ENCODE results near the gene KRT35.

The KRT35 gene

GRCh38 chr17:41481036-41481435 is at the start of gene KRT35:
Gene KRT35, minus strand, starts transcription at chr17:41481151. Its CDS starts 54 bp downstream, at chr17:41481097.
- Histone ChIP-seq H3K9ac (ENCODE audit: low read depth, low read length) (no peak within 1 kb of the TSS), H3K9me3 (ENCODE audit: control insufficient read depth, insufficient read depth, low read length) (no peaks in the 10 kb centered on the region), H3K36me3 (ENCODE audit: control insufficient read depth, insufficient read depth, low read length) (no peaks in the 10 kb centered on the region), H3K4me3 (ENCODE audit: low read depth, low read length) (no peak within 1 kb of the TSS), H3K27ac (ENCODE audit: low read depth, low read length) (no peak within 1 kb of the TSS), H3K27me3 (ENCODE audit: control insufficient read depth, insufficient read depth, low read length) (no peaks in the 10 kb centered on the region), H3K4me1 (ENCODE audit: control insufficient read depth, insufficient read depth, low read length) (no peaks in the 10 kb centered on the region)

DNA sequence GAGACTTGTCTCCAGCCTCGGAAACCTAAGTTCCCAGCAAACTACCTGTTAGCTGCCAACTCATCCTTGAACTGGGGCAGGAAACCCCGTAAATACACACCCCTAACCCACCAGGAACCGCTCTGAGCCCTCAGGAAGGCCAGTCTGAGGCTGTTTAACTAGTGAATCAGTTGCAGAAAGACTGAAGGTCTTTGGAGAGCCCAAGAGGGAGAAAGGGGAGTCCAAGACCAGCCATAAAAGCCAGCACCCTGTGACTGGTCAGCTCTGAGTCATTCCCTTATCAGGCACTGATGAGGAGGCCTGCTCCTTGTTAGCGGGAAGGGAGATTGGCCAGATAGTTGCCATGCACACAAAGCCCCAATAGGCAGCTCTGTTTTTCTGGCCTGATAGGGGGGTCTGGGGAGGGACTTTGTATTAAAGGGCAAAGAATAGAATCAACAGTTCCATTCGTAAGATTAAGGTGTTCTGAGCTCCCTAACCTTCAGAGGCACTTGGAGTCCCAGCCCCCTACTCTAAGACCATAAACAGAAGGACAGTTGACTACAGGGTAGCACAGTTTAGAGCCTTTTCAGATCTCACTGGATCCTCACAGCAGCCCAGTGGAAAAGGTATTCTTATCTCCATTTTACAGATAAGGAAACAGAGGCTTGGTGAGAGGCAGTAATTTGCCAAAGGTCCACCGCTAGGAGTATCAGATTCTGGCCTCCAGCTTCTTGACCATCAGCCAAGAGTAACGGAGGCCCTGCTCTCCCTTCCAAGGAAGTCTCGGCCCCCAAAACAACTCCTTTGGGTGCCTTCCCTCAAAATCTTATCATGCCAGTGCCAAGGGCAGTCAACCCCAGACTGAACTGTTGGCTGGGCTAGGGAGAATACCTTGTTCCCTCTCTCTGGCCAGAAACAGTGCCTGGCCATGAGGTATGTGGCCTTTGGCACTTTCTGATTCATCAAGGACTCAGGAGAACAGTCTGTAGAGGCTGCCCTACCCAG is 49.4 kb upstream of the KRT35 start:
- peak overlapping the region; percentile 78 for H3K27ac ChIP-seq (ENCODE audit: low read depth, low read length)
- H3K4me1 ChIP-seq (ENCODE audit: control insufficient read depth, insufficient read depth, low read length): peaks cover 17% of the 10 kb centered on the region
- H3K9me3 ChIP-seq (ENCODE audit: control insufficient read depth, insufficient read depth, low read length): no peaks in the 10 kb centered on the region
- no peak overlapping the region for H3K4me3 ChIP-seq (ENCODE audit: low read depth, low read length)
- no peak overlapping the region for H3K9ac ChIP-seq (ENCODE audit: low read depth, low read length)
- H3K36me3 ChIP-seq (ENCODE audit: control insufficient read depth, insufficient read depth, low read length): peaks cover 3% of the 10 kb centered on the region
- H3K27me3 ChIP-seq (ENCODE audit: control insufficient read depth, insufficient read depth, low read length): no peaks in the 10 kb centered on the region

- H3K9me3 ChIP-seq (ENCODE audit: control insufficient read depth, insufficient read depth, low read length): no peaks in the 10 kb centered on the region
- H3K4me3 ChIP-seq (ENCODE audit: low read depth, low read length): no peak overlapping the region
- peaks cover 12% of the 10 kb centered on the region for H3K36me3 ChIP-seq (ENCODE audit: control insufficient read depth, insufficient read depth, low read length)
- H3K27me3 ChIP-seq (ENCODE audit: control insufficient read depth, insufficient read depth, low read length): no peaks in the 10 kb centered on the region
- peaks cover 17% of the 10 kb centered on the region for H3K4me1 ChIP-seq (ENCODE audit: control insufficient read depth, insufficient read depth, low read length)
- H3K27ac ChIP-seq (ENCODE audit: low read depth, low read length): peak overlapping the region; percentile 78
- H3K9ac ChIP-seq (ENCODE audit: low read depth, low read length): no peak overlapping the region
Observed at GRCh38 chr17:41529491-41529915, 48.6 kb upstream of the KRT35 start.

DNA sequence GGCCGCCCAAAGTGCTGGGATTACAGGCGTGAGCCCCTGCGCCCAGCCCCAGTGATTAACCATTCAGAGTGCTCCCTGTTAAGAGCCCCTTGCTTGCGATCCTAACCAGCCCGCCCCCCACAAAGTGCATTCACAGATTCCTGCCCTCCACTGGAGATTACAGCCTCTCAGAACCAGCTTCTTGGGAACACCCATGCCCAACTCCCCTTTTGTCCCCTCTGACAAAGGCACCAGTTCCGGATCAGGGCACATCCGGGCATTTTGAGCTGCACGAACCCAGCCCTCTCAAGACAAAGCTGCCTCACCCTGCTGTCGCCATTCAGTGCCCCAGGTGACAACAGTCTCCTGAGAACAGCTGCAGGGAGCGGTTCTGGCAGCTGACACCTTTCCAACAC is 48.0 kb upstream of the KRT35 start:
- Histone ChIP-seq H3K4me1 (ENCODE audit: control insufficient read depth, insufficient read depth, low read length) (peaks cover 17% of the 10 kb centered on the region), H3K4me3 (ENCODE audit: low read depth, low read length) (no peak overlapping the region), H3K9ac (ENCODE audit: low read depth, low read length) (no peak overlapping the region), H3K36me3 (ENCODE audit: control insufficient read depth, insufficient read depth, low read length) (peaks cover 17% of the 10 kb centered on the region), H3K9me3 (ENCODE audit: control insufficient read depth, insufficient read depth, low read length) (no peaks in the 10 kb centered on the region), H3K27ac (ENCODE audit: low read depth, low read length) (peak overlapping the region; percentile 78), H3K27me3 (ENCODE audit: control insufficient read depth, insufficient read depth, low read length) (no peaks in the 10 kb centered on the region)

- no peaks in the 10 kb centered on the region for H3K27me3 ChIP-seq (ENCODE audit: control insufficient read depth, insufficient read depth, low read length)
- H3K9me3 ChIP-seq (ENCODE audit: control insufficient read depth, insufficient read depth, low read length): no peaks in the 10 kb centered on the region
- peaks cover 21% of the 10 kb centered on the region for H3K4me1 ChIP-seq (ENCODE audit: control insufficient read depth, insufficient read depth, low read length)
- peak overlapping the region; percentile 91 for H3K4me3 ChIP-seq (ENCODE audit: low read depth, low read length)
- peak overlapping the region; percentile 84 for H3K27ac ChIP-seq (ENCODE audit: low read depth, low read length)
- H3K36me3 ChIP-seq (ENCODE audit: control insufficient read depth, insufficient read depth, low read length): peaks cover 33% of the 10 kb centered on the region
- peak overlapping the region; percentile 86 for H3K9ac ChIP-seq (ENCODE audit: low read depth, low read length)
Observed at GRCh38 chr17:41527063-41528023, 46.4 kb upstream of the KRT35 start.

DNA sequence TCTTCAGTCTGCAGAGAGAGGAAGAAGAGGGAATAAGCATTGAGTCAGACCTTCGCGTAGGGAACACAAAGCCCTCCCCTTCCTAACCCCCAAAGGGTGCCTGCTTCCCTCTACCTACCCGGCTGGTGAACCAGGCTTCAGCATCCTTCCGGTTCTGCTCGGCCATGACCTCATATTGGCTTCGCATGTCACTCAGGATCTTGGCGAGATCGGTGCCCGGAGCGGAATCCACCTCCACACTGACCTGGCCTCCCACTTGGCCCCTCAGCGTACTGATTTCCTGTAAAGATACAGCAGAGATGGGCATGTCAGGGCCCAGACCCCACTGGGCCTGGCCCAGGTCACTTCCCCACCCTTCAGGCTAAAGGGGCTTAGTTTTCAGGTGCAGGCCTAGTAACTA is 43.3 kb upstream of the KRT35 start:
- Histone ChIP-seq H3K27ac (ENCODE audit: low read depth, low read length) (no peak overlapping the region), H3K4me1 (ENCODE audit: control insufficient read depth, insufficient read depth, low read length) (peaks cover 27% of the 10 kb centered on the region)

DNA sequence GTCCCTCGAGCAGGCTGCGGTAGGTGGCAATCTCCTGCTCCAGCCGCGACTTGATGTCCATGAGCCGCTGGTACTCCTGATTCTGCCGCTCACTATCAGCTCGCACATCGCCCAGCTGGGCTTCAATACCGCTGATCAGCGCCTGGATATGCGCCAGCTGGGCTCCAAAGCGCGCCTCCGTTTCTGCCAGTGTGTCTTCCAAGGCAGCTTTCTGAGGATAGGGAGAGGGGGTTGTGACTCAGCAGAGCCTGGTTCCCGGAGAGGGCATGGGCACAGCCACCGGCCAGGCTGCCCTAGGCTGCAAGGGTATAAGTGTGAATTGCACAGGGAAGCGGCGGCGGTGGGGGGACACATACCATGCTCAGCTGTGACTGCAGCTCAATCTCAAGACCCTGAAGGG is 42.8 kb upstream of the KRT35 start:
- H3K9me3 ChIP-seq (ENCODE audit: control insufficient read depth, insufficient read depth, low read length): no peaks in the 10 kb centered on the region
- peaks cover 33% of the 10 kb centered on the region for H3K36me3 ChIP-seq (ENCODE audit: control insufficient read depth, insufficient read depth, low read length)
- H3K4me3 ChIP-seq (ENCODE audit: low read depth, low read length): no peak overlapping the region
- no peak overlapping the region for H3K9ac ChIP-seq (ENCODE audit: low read depth, low read length)
- H3K27ac ChIP-seq (ENCODE audit: low read depth, low read length): no peak overlapping the region
- H3K27me3 ChIP-seq (ENCODE audit: control insufficient read depth, insufficient read depth, low read length): no peaks in the 10 kb centered on the region
- peaks cover 22% of the 10 kb centered on the region for H3K4me1 ChIP-seq (ENCODE audit: control insufficient read depth, insufficient read depth, low read length)

More for the DNA sequence above, 43.3 kb upstream of the KRT35 start:
- Histone ChIP-seq H3K9me3 (ENCODE audit: control insufficient read depth, insufficient read depth, low read length) (no peaks in the 10 kb centered on the region), H3K4me3 (ENCODE audit: low read depth, low read length) (no peak overlapping the region), H3K36me3 (ENCODE audit: control insufficient read depth, insufficient read depth, low read length) (peaks cover 33% of the 10 kb centered on the region), H3K27me3 (ENCODE audit: control insufficient read depth, insufficient read depth, low read length) (no peaks in the 10 kb centered on the region), H3K9ac (ENCODE audit: low read depth, low read length) (no peak overlapping the region)

- no peak overlapping the region for H3K27ac ChIP-seq (ENCODE audit: low read depth, low read length)
- no peak overlapping the region for H3K9ac ChIP-seq (ENCODE audit: low read depth, low read length)
- H3K4me3 ChIP-seq (ENCODE audit: low read depth, low read length): no peak overlapping the region
- peaks cover 19% of the 10 kb centered on the region for H3K4me1 ChIP-seq (ENCODE audit: control insufficient read depth, insufficient read depth, low read length)
- H3K9me3 ChIP-seq (ENCODE audit: control insufficient read depth, insufficient read depth, low read length): no peaks in the 10 kb centered on the region
- H3K36me3 ChIP-seq (ENCODE audit: control insufficient read depth, insufficient read depth, low read length): peaks cover 33% of the 10 kb centered on the region
- no peaks in the 10 kb centered on the region for H3K27me3 ChIP-seq (ENCODE audit: control insufficient read depth, insufficient read depth, low read length)
Observed at GRCh38 chr17:41523225-41523593, 42.3 kb upstream of the KRT35 start.

GRCh38 chr17:41522301-41523224 is 41.6 kb upstream of the KRT35 start:
- Histone ChIP-seq H3K4me3 (ENCODE audit: low read depth, low read length) (no peak overlapping the region), H3K27ac (ENCODE audit: low read depth, low read length) (peak overlapping the region; percentile 68), H3K36me3 (ENCODE audit: control insufficient read depth, insufficient read depth, low read length) (peaks cover 33% of the 10 kb centered on the region), H3K9ac (ENCODE audit: low read depth, low read length) (no peak overlapping the region), H3K9me3 (ENCODE audit: control insufficient read depth, insufficient read depth, low read length) (no peaks in the 10 kb centered on the region), H3K4me1 (ENCODE audit: control insufficient read depth, insufficient read depth, low read length) (peaks cover 19% of the 10 kb centered on the region), H3K27me3 (ENCODE audit: control insufficient read depth, insufficient read depth, low read length) (no peaks in the 10 kb centered on the region)

GRCh38 chr17:41521574-41522261 is 40.8 kb upstream of the KRT35 start:
- Histone ChIP-seq H3K4me1 (ENCODE audit: control insufficient read depth, insufficient read depth, low read length) (peaks cover 16% of the 10 kb centered on the region), H3K4me3 (ENCODE audit: low read depth, low read length) (no peak overlapping the region), H3K9me3 (ENCODE audit: control insufficient read depth, insufficient read depth, low read length) (no peaks in the 10 kb centered on the region), H3K36me3 (ENCODE audit: control insufficient read depth, insufficient read depth, low read length) (peaks cover 33% of the 10 kb centered on the region), H3K27ac (ENCODE audit: low read depth, low read length) (peak overlapping the region; percentile 68), H3K9ac (ENCODE audit: low read depth, low read length) (no peak overlapping the region), H3K27me3 (ENCODE audit: control insufficient read depth, insufficient read depth, low read length) (no peaks in the 10 kb centered on the region)
